BLaER1 treated with 17β-estradiol and CSF1 and Interleukin-3, amounts not matched to agents 10 nM and 100 nM (cell line): ENCODE measurements around the gene ADCYAP1R1.

Source experiments
- H3K27ac ChIP-seq, 11 experiments: shearing (Covaris generic); formaldehyde crosslinking; 2 replicates each; pipeline ENCODE4 v1.8.1; 2022
- H3K27me3 ChIP-seq, 11 experiments: shearing (Covaris generic); formaldehyde crosslinking; 2 replicates each; pipeline ENCODE4 v1.8.1; 2022
- H3K36me3 ChIP-seq, 11 experiments: shearing (Covaris generic); formaldehyde crosslinking; 2 replicates each; pipeline ENCODE4 v1.8.1; 2022
- H3K4me1 ChIP-seq, 10 experiments: shearing (Covaris generic); formaldehyde crosslinking; 2 replicates each; pipeline ENCODE4 v1.8.1; 2022
- H3K4me2 ChIP-seq, 11 experiments: shearing (Covaris generic); formaldehyde crosslinking; 2 replicates each; pipeline ENCODE4 v1.8.1; 2022
- H3K4me3 ChIP-seq, 10 experiments: shearing (Covaris generic); formaldehyde crosslinking; 2 replicates each; pipeline ENCODE4 v1.8.1; 2022
- H3K9ac ChIP-seq, 11 experiments: shearing (Covaris generic); formaldehyde crosslinking; 2 replicates each; pipeline ENCODE4 v1.8.1; 2022
- H3K9me3 ChIP-seq, 11 experiments: shearing (Covaris generic); formaldehyde crosslinking; replicated peaks in 1 of 11; 2 replicates each; pipeline ENCODE4 v1.8.1; 2022
- H4K20me1 ChIP-seq, 11 experiments: shearing (Covaris generic); formaldehyde crosslinking; 2 replicates each; pipeline ENCODE4 v1.8.1; 2022
- Cebpa-rat ChIP-seq, 11 experiments: shearing (Covaris generic); IDR thresholded peaks; 2 replicates each; pipeline ENCODE4 v1.8.1; 2022

The ADCYAP1R1 gene

GRCh38 chr7:31076641-31077310 lies 24.7 kb downstream of the ADCYAP1R1 start:
- no peaks in the 10 kb centered on the region; a peak in 1 of 22 replicates for H4K20me1 ChIP-seq
- H3K27me3 ChIP-seq, result no peaks in the 10 kb centered on the region; a peak in 1 of 22 replicates
- no peak overlapping the region for H3K4me2 ChIP-seq
- H3K4me3 ChIP-seq, result no peak overlapping the region
- TF ChIP-seq Cebpa-rat (IDR thresholded peaks at IDR 0.05), result no peak
- H3K9ac ChIP-seq, result no peak overlapping the region
- no peaks in the 10 kb centered on the region for H3K9me3 ChIP-seq
- no peaks in the 10 kb centered on the region for H3K36me3 ChIP-seq
- H3K27ac ChIP-seq, result no peak overlapping the region
- peaks cover under 1 to 4% (median 2%) of the 10 kb centered on the region in 10 experiments; a peak in 18 of 20 replicates for H3K4me1 ChIP-seq

GRCh38 chr7:31077484-31078362 lies 25.6 kb downstream of the ADCYAP1R1 start:
- Histone ChIP-seq H3K9ac (no peak overlapping the region), H3K4me1 (peaks cover 10 to 13% (median 12%) of the 10 kb centered on the region in 10 experiments), H4K20me1 (no peaks in the 10 kb centered on the region; a peak in 1 of 22 replicates), H3K9me3 (no peaks in the 10 kb centered on the region), H3K27ac (no peak overlapping the region), H3K36me3 (no peaks in the 10 kb centered on the region), H3K4me2 (no peak overlapping the region), H3K4me3 (no peak overlapping the region), H3K27me3 (no peaks in the 10 kb centered on the region; a peak in 1 of 22 replicates)
- TF ChIP-seq Cebpa-rat (IDR thresholded peaks at IDR 0.05), result no peak

GRCh38 chr7:31078363-31078990 lies 26.4 kb downstream of the ADCYAP1R1 start:
- Histone ChIP-seq H4K20me1 (no peaks in the 10 kb centered on the region; a peak in 1 of 22 replicates), H3K4me2 (no peak overlapping the region), H3K27me3 (no peaks in the 10 kb centered on the region; a peak in 1 of 22 replicates)

GRCh38 chr7:31079126-31079823 lies 27.2 kb downstream of the ADCYAP1R1 start:
- Histone ChIP-seq H3K9me3 (no peaks in the 10 kb centered on the region), H4K20me1 (no peaks in the 10 kb centered on the region; a peak in 1 of 22 replicates), H3K36me3 (no peaks in the 10 kb centered on the region), H3K4me2 (no peak overlapping the region), H3K27ac (no peak overlapping the region), H3K4me1 (peaks cover 15 to 18% (median 16%) of the 10 kb centered on the region in 10 experiments), H3K27me3 (no peaks in the 10 kb centered on the region; a peak in 1 of 22 replicates), H3K4me3 (no peak overlapping the region), H3K9ac (no peak overlapping the region)
- no peak for TF ChIP-seq Cebpa-rat (IDR thresholded peaks at IDR 0.05)

More at GRCh38 chr7:31078363-31078990, 26.4 kb downstream of the ADCYAP1R1 start:
- Histone ChIP-seq H3K9me3 (no peaks in the 10 kb centered on the region), H3K9ac (no peak overlapping the region), H3K4me3 (no peak overlapping the region), H3K36me3 (no peaks in the 10 kb centered on the region), H3K4me1 (peaks cover 15 to 18% (median 16%) of the 10 kb centered on the region in 10 experiments), H3K27ac (no peak overlapping the region)
- TF ChIP-seq Cebpa-rat (IDR thresholded peaks at IDR 0.05), result no peak

GRCh38 chr7:31079824-31080511 lies 27.9 kb downstream of the ADCYAP1R1 start:
- no peak overlapping the region for H3K9ac ChIP-seq
- H3K27me3 ChIP-seq, result no peaks in the 10 kb centered on the region; a peak in 1 of 22 replicates
- H3K36me3 ChIP-seq, result no peaks in the 10 kb centered on the region
- H3K4me2 ChIP-seq, result no peak overlapping the region
- H3K4me3 ChIP-seq, result no peak overlapping the region
- no peaks in the 10 kb centered on the region for H3K9me3 ChIP-seq
- H3K27ac ChIP-seq, result no peak overlapping the region
- peaks cover 15 to 18% (median 16%) of the 10 kb centered on the region in 10 experiments for H3K4me1 ChIP-seq
- no peak for TF ChIP-seq Cebpa-rat (IDR thresholded peaks at IDR 0.05)
- H4K20me1 ChIP-seq, result no peaks in the 10 kb centered on the region; a peak in 2 of 22 replicates

- no peak overlapping the region for H3K27ac ChIP-seq
- TF ChIP-seq Cebpa-rat (IDR thresholded peaks at IDR 0.05), result no peak
- no peak overlapping the region for H3K9ac ChIP-seq
- H3K4me2 ChIP-seq, result no peak overlapping the region
- no peaks in the 10 kb centered on the region; a peak in 2 of 22 replicates for H4K20me1 ChIP-seq
- no peaks in the 10 kb centered on the region for H3K9me3 ChIP-seq
- no peak overlapping the region for H3K4me3 ChIP-seq
- H3K4me1 ChIP-seq, result peaks cover 15 to 18% (median 16%) of the 10 kb centered on the region in 10 experiments
- H3K27me3 ChIP-seq, result no peaks in the 10 kb centered on the region; a peak in 1 of 22 replicates
- H3K36me3 ChIP-seq, result no peaks in the 10 kb centered on the region
These were observed 28.7 kb downstream of the ADCYAP1R1 start for GRCh38 chr7:31080763-31081162.

GRCh38 chr7:31082017-31082416 lies 29.9 kb downstream of the ADCYAP1R1 start:
- TF ChIP-seq Cebpa-rat (IDR thresholded peaks at IDR 0.05), result no peak
- peak overlapping the region; percentile 47 to 78 (median 62) for H3K4me2 ChIP-seq

GRCh38 chr7:31082447-31082846 lies 30.3 kb downstream of the ADCYAP1R1 start:
- Histone ChIP-seq H3K27me3 (no peaks in the 10 kb centered on the region; a peak in 1 of 22 replicates), H3K9me3 (no peaks in the 10 kb centered on the region), H3K9ac (no peak overlapping the region; a peak in 1 of 22 replicates), H4K20me1 (no peaks in the 10 kb centered on the region; a peak in 1 of 22 replicates), H3K36me3 (no peaks in the 10 kb centered on the region), H3K4me2 (peak overlapping the region; percentile 47 to 78 (median 62)), H3K4me1 (peaks cover 15 to 18% (median 16%) of the 10 kb centered on the region in 10 experiments), H3K27ac (no peak overlapping the region; a peak in 3 of 22 replicates), H3K4me3 (no peak overlapping the region)
- no peak for TF ChIP-seq Cebpa-rat (IDR thresholded peaks at IDR 0.05)

More at GRCh38 chr7:31082017-31082416, 29.9 kb downstream of the ADCYAP1R1 start:
- Histone ChIP-seq H3K27ac (no peak overlapping the region; a peak in 3 of 22 replicates), H3K4me1 (peaks cover 15 to 18% (median 16%) of the 10 kb centered on the region in 10 experiments), H3K9ac (no peak overlapping the region; a peak in 1 of 22 replicates), H4K20me1 (no peaks in the 10 kb centered on the region; a peak in 1 of 22 replicates), H3K27me3 (no peaks in the 10 kb centered on the region; a peak in 1 of 22 replicates), H3K4me3 (no peak overlapping the region), H3K36me3 (no peaks in the 10 kb centered on the region), H3K9me3 (no peaks in the 10 kb centered on the region)
